Activated CD8-positive, alpha-beta memory T cell treated with anti-CD3 and anti-CD28 coated beads for 24 hours (primary cell): ENCODE results near the gene OR6C65.

Source experiments
- DNase-seq: peaks from one replicate; pipeline ENCODE4 v3.0.0-alpha.2; 2020

OR6C65 gene

DNA sequence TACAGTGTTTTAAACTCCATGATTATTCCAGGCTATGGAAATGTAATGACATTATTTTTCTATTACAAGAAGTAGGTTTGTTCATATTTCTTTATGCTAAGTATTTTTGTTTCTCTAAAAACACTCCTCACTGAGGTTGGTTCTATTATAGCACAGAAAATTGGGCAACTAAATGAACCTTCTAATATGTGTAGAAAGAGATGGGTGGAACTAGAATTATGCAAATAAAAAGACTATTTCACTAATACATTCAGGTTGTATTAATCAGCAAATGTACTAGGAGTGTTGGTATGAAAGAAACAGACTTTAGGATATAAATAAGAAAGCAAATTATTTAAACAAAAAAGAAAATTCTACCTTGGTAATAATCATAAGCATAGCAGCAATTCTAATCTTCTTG lies 48.5 kb downstream of the OR6C65 start:
- DNase-seq, result no peak
